Transverse colon (tissue), 4 donors: ENCODE measurements around the gene LRP1B. TPM values are rescaled to one million over a fixed set of nuclear protein-coding genes. Genes with fewer than 3 reads are reported as not detected.

Source experiments
- DNase-seq: peaks from one replicate; pipeline ENCODE4 v3.0.0-alpha.2; 2019
- H3K27ac ChIP-seq, 4 donors: fragments of 200-600 bp; sonication (generic); 2 replicates each; pipeline ENCODE4 v1.5.1; 2016 to 2018; ENCODE audit warnings: inconsistent platforms in 4 of 4
- H3K27me3 ChIP-seq: fragments of 200-600 bp; sonication (generic); 2 replicates; pipeline ENCODE4 v1.5.1; 2017; ENCODE audit warnings: inconsistent platforms
- H3K36me3 ChIP-seq, 4 donors: fragments of 200-600 bp; sonication (generic); 2 replicates each; pipeline ENCODE4 v1.5.1; 2017 to 2019; ENCODE audit warnings: inconsistent platforms in 4 of 4
- H3K4me1 ChIP-seq, 4 donors: fragments of 200-600 bp; sonication (generic); 2 replicates each; pipeline ENCODE4 v1.5.1; 2017 to 2020; ENCODE audit warnings: inconsistent platforms in 4 of 4
- H3K4me3 ChIP-seq, 4 donors: fragments of 200-600 bp; sonication (generic); 1 replicate in 1 of 4; 2 replicates in 3 of 4; pipeline versions ENCODE4 v1.5.1 to v1.6.1; 2017 to 2019; ENCODE audit warnings: inconsistent platforms in 4 of 4
- H3K9me3 ChIP-seq, 2 donors: fragments of 200-600 bp; sonication (generic); 2 replicates each; pipeline ENCODE4 v1.5.1; 2017 to 2019; ENCODE audit warnings: inconsistent platforms in 2 of 2
- EP300 ChIP-seq: sonication (generic); formaldehyde crosslinking; IDR thresholded peaks from one replicate; pipeline ENCODE4 v1.6.1; 2017; ENCODE audit warnings: antibody characterized with exemption, low read depth
- POLR2A ChIP-seq: fragments of 450-650 bp; IDR thresholded peaks from one replicate; pipeline ENCODE4 v1.6.1; 2016; ENCODE audit warnings: antibody characterized with exemption, mild to moderate bottlenecking, moderate library complexity
- POLR2AphosphoS5 ChIP-seq, 3 donors: sonication (generic); formaldehyde crosslinking; IDR thresholded peaks; one replicate each; pipeline ENCODE4 v1.6.1; 2016; ENCODE audit warnings: antibody characterized with exemption in 3 of 3
- WGBS, 2 donors: methylation state at CpG; one replicate each; pipeline ENCODE4 v1.1.5; 2018; ENCODE audit warnings: low coverage in 1 of 2; 5-methylcytosine and 5-hydroxymethylcytosine counted together
- in situ Hi-C, 4 donors: fragments of 200-750 bp; cut with MboI; loops; one replicate each; pipeline versions ENCODE4 v1.15.0 to v1.15.1; 2017; ENCODE audit warnings: low sequenced_read_pairs in 3 of 4, low pct_ligation_motif_present in 1 of 4, low pct_unique_long_range_greater_than_20kb in 1 of 4
- intact Hi-C: fragments of 100-400 bp; cut with DNase I; formaldehyde crosslinking; loops from one replicate; pipeline ENCODE4 v1.15.1; 2023; ENCODE audit warnings: low total_unique reads
- total RNA-seq, 4 donors: library from RNA; depleted of rRNA; stranded (reverse); fragments of >200 nt; gene quantifications; one replicate each; pipeline ENCODE4 v1.1.0, GENCODE V29; 2016
- TF ChIP-seq, protein P1 (sequence below), 5 experiments: fragments of 200-600 bp in 3 of 5; fragments of 450-650 bp in 2 of 5; sonication (generic) in 3 of 5; IDR thresholded peaks; 1 replicate in 2 of 5; 2 replicates in 3 of 5; pipeline ENCODE4 v1.5.1; 2016 to 2017; ENCODE audit warnings: antibody characterized with exemption in 5 of 5, inconsistent platforms in 3 of 5, mild to moderate bottlenecking in 2 of 5, moderate library complexity in 1 of 5

LRP1B gene
- total RNA-seq, 4 donors from 2014 or later: 0.48 to 5.4 (median 0.82) TPM; not detected in 1

DNA sequence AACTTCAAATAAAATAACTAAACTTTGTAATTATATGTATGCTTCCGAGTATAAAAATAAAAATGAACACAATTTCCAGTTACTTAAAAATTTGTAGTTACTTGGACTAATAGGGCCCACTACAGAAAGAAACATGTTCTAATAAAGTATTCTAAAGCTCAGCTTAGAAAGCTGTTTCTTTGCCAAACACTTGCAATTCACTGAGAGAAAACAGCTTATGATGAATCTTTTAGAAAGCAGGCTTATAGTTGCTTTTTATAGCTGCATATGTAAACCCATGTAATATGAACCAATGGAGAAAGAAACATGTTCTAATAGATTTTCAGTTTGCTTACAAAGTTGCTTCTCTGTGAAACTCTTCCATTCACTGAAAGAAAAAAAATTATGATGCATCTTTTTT lies 766.0 kb downstream of the LRP1B start:
- H3K27me3 ChIP-seq: no peaks in the 10 kb centered on the region
- WGBS, 2 donors: 69 to 86% methylated on average over 1 of the region's 1 CpG
- in situ Hi-C loops (no loop called here), intact Hi-C loops (no loop called here)
- no peaks in the 10 kb centered on the region for H3K36me3 ChIP-seq
- TF ChIP-seq, protein P1, sequence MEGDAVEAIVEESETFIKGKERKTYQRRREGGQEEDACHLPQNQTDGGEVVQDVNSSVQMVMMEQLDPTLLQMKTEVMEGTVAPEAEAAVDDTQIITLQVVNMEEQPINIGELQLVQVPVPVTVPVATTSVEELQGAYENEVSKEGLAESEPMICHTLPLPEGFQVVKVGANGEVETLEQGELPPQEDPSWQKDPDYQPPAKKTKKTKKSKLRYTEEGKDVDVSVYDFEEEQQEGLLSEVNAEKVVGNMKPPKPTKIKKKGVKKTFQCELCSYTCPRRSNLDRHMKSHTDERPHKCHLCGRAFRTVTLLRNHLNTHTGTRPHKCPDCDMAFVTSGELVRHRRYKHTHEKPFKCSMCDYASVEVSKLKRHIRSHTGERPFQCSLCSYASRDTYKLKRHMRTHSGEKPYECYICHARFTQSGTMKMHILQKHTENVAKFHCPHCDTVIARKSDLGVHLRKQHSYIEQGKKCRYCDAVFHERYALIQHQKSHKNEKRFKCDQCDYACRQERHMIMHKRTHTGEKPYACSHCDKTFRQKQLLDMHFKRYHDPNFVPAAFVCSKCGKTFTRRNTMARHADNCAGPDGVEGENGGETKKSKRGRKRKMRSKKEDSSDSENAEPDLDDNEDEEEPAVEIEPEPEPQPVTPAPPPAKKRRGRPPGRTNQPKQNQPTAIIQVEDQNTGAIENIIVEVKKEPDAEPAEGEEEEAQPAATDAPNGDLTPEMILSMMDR (IDR thresholded peaks at IDR 0.05): no peak
- TF ChIP-seq EP300 (no peak), POLR2AphosphoS5 (IDR thresholded peaks at IDR 0.05) (no peak), POLR2A (no peak)
- no peak overlapping the region for H3K4me3 ChIP-seq
- H3K9me3 ChIP-seq: no peaks in the 10 kb centered on the region
- no peak overlapping the region for H3K27ac ChIP-seq
- H3K4me1 ChIP-seq: no peaks in the 10 kb centered on the region
- DNase-seq: no peak

DNA sequence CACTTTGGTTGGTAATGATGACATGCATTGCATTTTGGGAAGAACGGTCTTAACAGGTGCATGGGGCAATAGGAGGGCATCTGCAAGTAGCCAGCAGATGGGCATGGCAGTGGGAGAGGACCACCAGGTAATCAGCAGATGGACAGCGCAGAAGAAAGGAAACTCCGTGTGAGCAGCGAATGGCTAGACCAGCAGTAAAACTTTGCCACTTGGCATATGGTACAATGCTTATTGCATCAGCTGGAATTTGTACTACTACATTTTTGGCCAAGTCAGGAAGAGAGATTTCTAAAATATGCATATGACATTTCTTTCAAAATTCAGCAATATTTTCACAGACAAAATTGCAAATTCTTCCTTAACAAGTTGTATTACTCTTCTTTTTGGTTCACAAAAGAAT lies 768.5 kb downstream of the LRP1B start:
- 83 to 86% methylated on average over 1 to 4 of the region's 4 CpGs for WGBS, 2 donors
- Histone ChIP-seq H3K4me1 (no peaks in the 10 kb centered on the region), H3K4me3 (no peak overlapping the region), H3K27me3 (no peaks in the 10 kb centered on the region), H3K27ac (no peak overlapping the region), H3K36me3 (no peaks in the 10 kb centered on the region), H3K9me3 (no peaks in the 10 kb centered on the region)
- in situ Hi-C loops: no loop called here
- TF ChIP-seq, protein P1 (IDR thresholded peaks at IDR 0.05): no peak
- TF ChIP-seq EP300 (no peak), POLR2A (no peak), POLR2AphosphoS5 (IDR thresholded peaks at IDR 0.05) (no peak)
- intact Hi-C loops: no loop called here
- DNase-seq: no peak

DNA sequence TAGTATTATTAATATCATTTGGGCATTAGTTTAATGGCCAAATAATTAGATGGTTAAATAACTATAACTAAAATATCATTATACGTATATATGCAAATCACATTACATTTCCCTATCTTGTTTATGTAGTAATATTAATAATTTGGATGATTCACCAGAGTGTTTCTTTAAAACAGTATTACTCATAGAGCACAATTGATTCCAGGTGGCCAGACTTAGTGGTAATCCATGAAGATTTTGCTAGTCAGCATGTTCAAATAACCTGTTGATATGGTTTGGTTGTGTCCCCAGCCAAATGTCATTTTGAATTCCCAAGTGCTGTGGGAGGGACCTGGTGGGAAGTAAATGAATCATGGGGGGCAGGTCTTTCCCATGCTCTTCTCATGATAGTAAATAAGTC lies 782.3 kb downstream of the LRP1B start:
- in situ Hi-C loops: no loop called here
- no peaks in the 10 kb centered on the region for H3K9me3 ChIP-seq
- H3K36me3 ChIP-seq: no peaks in the 10 kb centered on the region
- no peaks in the 10 kb centered on the region for H3K27me3 ChIP-seq
- no peaks in the 10 kb centered on the region for H3K4me1 ChIP-seq
- H3K4me3 ChIP-seq: no peak overlapping the region
- TF ChIP-seq EP300 (no peak), POLR2A (no peak), POLR2AphosphoS5 (IDR thresholded peaks at IDR 0.05) (no peak)
- TF ChIP-seq, protein P1 (IDR thresholded peaks at IDR 0.05): no peak
- H3K27ac ChIP-seq: no peak overlapping the region
- WGBS, 2 donors: 91 to 100% methylated on average over 1 of the region's 1 CpG
- intact Hi-C loops: no loop called here
- DNase-seq: no peak

DNA sequence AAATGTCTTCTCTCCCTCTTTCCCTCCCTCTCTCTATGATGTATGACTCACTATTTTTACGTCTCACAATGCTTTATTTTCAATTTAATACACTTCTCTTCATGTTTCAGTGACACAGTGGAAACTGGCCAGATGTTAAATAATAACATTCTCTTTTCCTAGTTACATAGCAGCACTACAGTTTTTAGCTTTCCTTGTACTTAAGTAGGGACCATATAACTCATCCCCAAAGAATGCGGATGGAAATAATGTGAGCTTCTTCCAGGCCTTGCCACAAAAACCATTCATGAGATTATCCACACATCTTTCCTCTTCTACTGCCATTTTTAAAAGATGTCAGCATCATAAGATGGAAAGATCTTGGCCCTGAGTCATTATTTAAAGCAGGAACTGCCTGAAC lies 789.4 kb downstream of the LRP1B start:
- H3K27me3 ChIP-seq: no peaks in the 10 kb centered on the region
- H3K4me1 ChIP-seq: no peaks in the 10 kb centered on the region
- WGBS, 2 donors: 56 to 92% methylated on average over 1 to 2 of the region's 2 CpGs
- no peaks in the 10 kb centered on the region for H3K36me3 ChIP-seq
- intact Hi-C loops: no loop called here
- no peaks in the 10 kb centered on the region for H3K9me3 ChIP-seq
- DNase-seq: no peak
- H3K4me3 ChIP-seq: no peak overlapping the region
- TF ChIP-seq EP300 (no peak), POLR2AphosphoS5 (IDR thresholded peaks at IDR 0.05) (no peak), POLR2A (no peak)
- TF ChIP-seq, protein P1 (IDR thresholded peaks at IDR 0.05): no peak
- in situ Hi-C loops: no loop called here
- H3K27ac ChIP-seq: no peak overlapping the region
